Stimulated activated CD4-positive, alpha-beta T cell treated with anti-CD3 and anti-CD28 coated beads, Interleukin-4, amount 100 ng/mL, for 48 hours (primary cell): ENCODE measurements around the gene LSM14A.
A peak's percentile ranks its signal among the peaks of the same experiment; 100 is the strongest.
"Not testable (repeated sequence)": the region's sequence is repeated elsewhere in the genome, so short reads cannot be mapped to it uniquely, and the experiment has no call there.

ENCODE experiments used
- DNase-seq, 2 donors: peaks; one replicate each; pipeline ENCODE4 v3.0.0-alpha.2; 2020; ENCODE audit warnings: low read depth in 2 of 2

Gene LSM14A

GRCh38 chr19:34228762-34229161 is 56.5 kb downstream of the LSM14A start:
- no peak for DNase-seq

DNA sequence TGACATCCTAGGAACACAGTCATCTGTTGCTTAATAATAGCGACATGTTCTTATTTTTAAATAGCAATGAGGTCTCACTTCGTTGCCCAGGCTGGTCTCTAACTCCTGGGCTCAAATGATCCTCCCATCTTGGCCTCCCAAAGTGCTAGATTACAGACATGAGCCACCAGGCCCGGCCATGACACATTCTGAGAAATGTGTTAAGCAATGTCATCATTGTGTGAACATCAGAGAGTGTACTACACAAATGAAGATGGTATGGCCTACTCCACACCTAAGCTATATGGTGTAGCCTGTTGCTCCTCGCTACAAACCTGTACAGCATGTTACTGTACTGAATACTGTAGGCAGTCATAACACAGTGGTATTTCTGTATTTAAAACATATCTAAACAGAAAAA is 57.4 kb downstream of the LSM14A start:
- DNase-seq = no peak

DNA sequence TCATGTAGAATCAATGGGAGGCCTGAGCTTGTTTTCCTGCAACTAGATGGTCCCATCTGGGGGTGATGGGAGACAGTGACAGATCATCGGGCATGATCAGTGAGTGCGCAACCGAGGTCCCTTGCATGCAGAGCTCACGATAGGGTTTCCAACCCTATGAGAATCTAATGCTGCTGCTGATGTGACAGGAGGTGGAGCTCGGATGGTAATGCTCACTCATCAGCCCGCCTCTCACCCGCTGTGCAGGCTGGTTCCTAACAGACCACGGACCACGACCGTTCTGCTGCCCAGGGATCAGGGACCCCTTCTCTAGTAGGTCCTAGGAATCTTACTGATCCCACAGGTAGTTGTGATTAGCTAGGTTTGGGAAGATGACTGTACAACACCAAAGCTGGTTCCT is 58.5 kb downstream of the LSM14A start:
- DNase-seq = no peak

- DNase-seq = no peak
These were observed 59.1 kb downstream of the LSM14A start for GRCh38 chr19:34231439-34231838.

- DNase-seq = peak in 1 of 2 donors; percentile 19
These were observed 60.5 kb downstream of the LSM14A start for GRCh38 chr19:34232566-34233481.

- DNase-seq = no peak
These were observed 63.2 kb downstream of the LSM14A start for GRCh38 chr19:34235425-34235940.

GRCh38 chr19:34236035-34236987 is 64.0 kb downstream of the LSM14A start:
- DNase-seq = no peak

- no peak for DNase-seq
These were observed 65.0 kb downstream of the LSM14A start for GRCh38 chr19:34237283-34237682.

- no peak for DNase-seq
These were observed 65.6 kb downstream of the LSM14A start for GRCh38 chr19:34237939-34238338.

DNA sequence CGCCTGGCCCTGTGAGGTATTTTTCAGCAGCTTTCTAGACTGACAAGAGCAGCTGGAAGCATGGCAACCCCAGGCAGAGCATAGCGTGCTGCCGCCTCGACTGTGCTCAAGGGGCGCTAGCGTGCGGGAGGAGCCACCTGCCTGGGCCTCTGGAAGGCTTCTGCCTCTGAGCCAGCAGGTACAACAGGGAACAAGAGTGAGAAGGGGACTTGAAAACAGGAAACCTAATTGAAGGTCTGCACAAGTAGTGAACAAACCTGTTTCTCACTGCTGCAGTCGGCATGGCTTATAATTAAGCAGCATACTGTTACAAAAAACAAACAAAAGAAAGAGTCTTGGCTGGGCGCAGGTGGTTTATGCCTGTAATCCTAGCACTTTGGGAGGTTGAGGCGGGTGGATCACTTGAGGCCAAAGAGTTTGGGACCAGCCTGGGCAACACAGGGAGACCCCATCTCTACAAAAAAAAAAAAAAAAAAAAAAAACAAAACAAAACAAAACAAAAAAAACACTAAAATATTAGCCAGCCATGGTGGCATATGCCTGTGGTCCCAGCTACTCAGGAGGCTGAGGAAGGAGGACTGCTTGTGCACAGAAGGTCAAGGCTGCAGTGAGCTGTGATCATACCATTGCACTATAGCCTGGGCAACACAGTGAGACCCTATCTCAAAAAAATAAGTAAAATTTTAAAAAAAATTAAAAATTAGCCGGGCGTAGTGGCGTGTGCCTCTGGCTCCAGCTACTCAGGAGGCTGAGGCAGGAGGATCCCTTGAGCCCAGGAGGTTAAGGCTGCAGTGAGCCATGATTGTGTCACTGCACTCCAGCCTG is 69.4 kb downstream of the LSM14A start:
- DNase-seq = no peak

DNA sequence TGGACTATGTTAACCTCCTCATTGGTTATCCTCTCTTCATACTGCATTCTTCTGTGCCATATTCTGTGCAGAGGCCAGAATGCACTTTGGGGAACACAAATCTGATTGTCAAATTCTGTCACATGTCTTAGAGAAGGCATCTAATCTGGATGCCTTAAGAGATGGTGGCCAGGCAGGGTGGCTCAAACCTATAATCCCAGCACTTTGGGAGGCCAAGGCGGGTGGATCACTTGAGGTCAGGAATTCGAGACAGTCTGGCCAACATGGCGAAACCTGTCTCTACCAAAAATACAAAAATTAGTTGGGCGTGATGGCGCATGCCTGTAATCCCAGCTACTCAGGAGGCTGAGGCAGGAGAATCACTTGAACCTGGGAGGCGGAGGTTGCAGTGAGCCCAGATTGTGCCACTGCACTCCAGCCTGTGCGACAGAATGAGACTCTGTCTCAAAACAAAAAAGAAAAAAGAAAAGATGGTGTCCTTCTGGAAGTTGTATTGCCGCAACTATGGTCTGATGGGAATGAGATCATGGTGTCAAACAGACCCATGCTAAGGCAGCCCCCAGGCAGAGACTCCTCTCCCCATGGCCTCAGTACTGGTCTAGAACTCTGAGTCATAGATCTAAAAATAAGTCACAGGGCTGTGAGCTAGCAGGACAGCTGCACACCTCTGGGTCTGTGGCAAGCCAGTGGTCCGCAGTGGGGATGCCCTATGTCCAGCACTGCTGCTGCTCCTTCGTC is 71.0 kb downstream of the LSM14A start:
- not testable (repeated sequence) for DNase-seq

- DNase-seq = no peak
These were observed 71.7 kb downstream of the LSM14A start for GRCh38 chr19:34243876-34244578.

DNA sequence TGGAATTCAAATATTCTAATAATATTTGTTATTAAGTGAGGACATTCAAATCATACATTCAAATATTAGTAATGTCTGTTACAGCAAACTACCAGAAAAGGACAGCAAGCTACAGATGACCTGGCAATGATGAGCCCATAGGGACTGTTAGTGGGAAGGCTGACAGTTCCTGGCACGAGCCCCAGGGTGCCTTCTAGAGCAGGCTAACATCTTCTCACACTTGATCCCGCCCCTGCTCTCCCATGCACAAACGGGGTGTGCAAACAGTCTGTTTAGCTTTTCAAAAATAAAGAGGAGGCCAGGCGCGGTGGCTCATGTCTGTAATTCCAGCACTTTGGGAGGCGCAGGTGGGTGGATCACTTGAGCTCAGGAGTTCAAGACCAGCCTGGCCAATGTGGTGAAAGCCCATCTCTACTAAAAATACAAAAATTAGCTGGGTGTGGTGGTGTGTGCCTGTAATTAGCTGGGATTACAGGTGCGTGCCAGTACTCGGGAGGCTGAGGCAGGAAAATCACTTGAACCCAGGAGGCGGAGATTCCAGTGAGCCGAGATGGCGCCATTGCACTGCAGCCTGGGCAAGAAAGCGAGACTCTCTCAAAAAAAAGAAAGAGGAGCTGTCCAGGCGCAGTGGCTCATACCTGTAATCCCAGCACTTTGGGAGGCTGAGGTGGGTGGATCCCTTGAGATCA is 72.5 kb downstream of the LSM14A start:
- no peak for DNase-seq

- no peak for DNase-seq
These were observed 74.0 kb downstream of the LSM14A start for GRCh38 chr19:34246340-34246739.

- no peak for DNase-seq
These were observed 76.6 kb downstream of the LSM14A start for GRCh38 chr19:34248941-34249340.

DNA sequence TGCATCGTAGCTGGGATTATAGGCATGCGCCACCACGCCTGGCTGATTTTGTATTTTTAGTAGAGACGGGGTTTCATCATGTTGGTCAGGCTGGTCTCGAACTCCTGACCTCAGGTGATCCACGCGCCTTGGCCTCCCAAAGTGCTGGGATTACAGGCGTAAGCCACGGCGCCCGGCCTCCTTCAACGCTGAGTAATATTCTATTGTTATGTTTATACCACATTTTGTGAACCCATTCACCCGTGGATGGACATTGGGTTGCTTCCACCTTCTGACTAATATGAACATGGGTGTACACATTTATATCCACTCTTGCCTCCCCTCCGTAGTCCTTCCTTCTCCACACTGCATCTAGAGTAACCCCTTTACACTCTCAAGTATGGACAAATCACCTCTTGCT is 80.9 kb downstream of the LSM14A start:
- not testable (repeated sequence) for DNase-seq

DNA sequence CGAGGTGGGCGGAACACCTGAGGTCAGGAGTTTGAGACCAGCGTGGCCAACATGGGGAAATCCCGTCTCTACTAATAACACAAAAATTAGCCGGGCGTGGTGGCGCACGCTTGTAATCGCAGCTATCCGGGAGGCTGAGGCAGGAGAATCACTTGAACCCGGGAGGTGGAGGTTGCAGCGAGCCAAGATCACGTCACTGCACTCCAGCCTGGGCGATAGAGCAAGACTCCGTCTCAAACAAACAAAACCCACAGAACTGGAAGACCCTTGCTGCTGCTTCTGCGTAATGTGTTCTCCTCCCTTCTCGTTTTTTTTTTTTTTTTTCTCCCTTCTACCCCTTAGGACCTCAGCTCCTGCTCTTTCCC is 81.4 kb downstream of the LSM14A start:
- DNase-seq = not testable (repeated sequence)

GRCh38 chr19:34254046-34254697 is 81.9 kb downstream of the LSM14A start, which contains the start of gene GARRE1:
TSS of gene GARRE1 (plus strand) at chr19:34254554. CDS start at chr19:34300474, 45,920 bp downstream.
- DNase-seq = peak; percentile 78 to 81
